ENCODE data around the gene DNTTIP2. TPM values are rescaled to one million over a fixed set of nuclear protein-coding genes. Genes with fewer than 3 reads are reported as not detected.

Gene DNTTIP2
- polyA plus RNA-seq, 2 of the 4 experiments (the other 2 are of a cell fraction), result 41.5 to 42.0 TPM

GRCh38 chr1:93904228-93904627 is 25.2 kb upstream of the DNTTIP2 start:
- ChIA-PET POLR2A (no interaction called here), CTCF (no interaction called here)
- Histone ChIP-seq H3K4me2 (peak overlapping the region; percentile 91), H3K9me3 (no peaks in the 10 kb centered on the region), H3K4me1 (peaks cover 48% of the 10 kb centered on the region), H3K27ac (0 out of 6 replicates have a peak overlapping the region, but pooled peaks of 1 of the 2 experiments have one; percentile 5), H3K4me3 (peak overlapping the region; percentile 92)
- TF ChIP-seq ZSCAN20 (CRISPR knock-in tag; IDR thresholded peaks at IDR 0.05) (no peak), MAFK (IDR thresholded peaks at IDR 0.05; ENCODE audit: partially characterized antibody) (peak; percentile 51)
- 17% methylated on average over 2 of the region's 2 CpGs for WGBS (ENCODE audit: missing lambda C conversion rate)
- no peak for ATAC-seq
- no peak for DNase-seq (ENCODE audit: low read depth in 1 of 2, low spot score in 1 of 2)
- FAIRE-seq, result no peak

DNA sequence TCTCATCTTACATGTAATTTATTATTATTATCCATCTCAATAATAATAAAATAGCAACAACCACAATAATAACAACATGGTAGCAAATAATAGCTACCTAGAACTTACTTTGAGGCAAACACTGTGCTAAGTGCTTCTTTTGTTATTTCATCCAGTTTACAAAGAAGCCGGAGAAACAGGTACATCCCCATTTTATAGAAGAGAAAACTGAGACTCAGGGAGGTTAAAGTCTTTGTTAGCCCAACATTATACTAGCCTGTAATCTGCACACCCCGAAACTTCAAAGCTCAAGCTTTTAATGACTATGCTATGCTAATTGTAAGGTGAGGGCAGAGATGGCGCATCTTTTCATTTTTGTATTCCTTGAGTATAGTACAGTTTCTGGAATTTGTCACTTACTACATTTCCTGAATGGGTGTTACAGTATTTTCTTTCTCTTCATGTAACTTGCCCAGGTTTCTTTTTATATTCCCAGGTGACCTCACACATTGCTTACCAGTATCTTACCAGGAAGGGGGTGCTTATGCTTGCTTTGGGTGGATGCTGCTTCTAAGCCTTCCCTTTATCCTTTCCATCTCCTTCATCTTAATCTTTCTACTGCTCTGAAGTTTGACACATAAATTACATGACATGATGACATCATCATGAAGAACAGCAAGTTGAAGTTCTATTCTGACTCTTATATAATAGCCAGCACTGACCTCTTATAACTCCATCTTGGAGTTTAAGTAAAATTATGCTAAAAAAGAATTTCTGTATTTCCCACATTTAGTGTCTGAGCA is 21.9 kb upstream of the DNTTIP2 start:
- H3K4me3 ChIP-seq, result no peak overlapping the region
- H3K4me1 ChIP-seq, result peaks cover 54% of the 10 kb centered on the region
- no peak for TF ChIP-seq CBX2 (IDR thresholded peaks at IDR 0.05; ENCODE audit: borderline replicate concordance, low read depth)
- TF ChIP-seq RCOR1 (IDR thresholded peaks at IDR 0.05; ENCODE audit: low read depth, low read length), result no peak
- TF ChIP-seq HOXA7 (CRISPR knock-in tag; IDR thresholded peaks at IDR 0.05), result peak; percentile 78; the same call in 1 of the 2 replicates
- TF ChIP-seq MAFK (IDR thresholded peaks at IDR 0.05; ENCODE audit: partially characterized antibody), result no peak
- TF ChIP-seq TP53 (CRISPR knock-in tag; IDR thresholded peaks at IDR 0.05), result peak; percentile 65; the same call in 1 of the 2 replicates
- peak; percentile 2; the same call in 1 of the 2 replicates for TF ChIP-seq FOSB (CRISPR knock-in tag; IDR thresholded peaks at IDR 0.05)
- CTCF ChIA-PET, result no interaction called here
- FAIRE-seq (no peak), DNase-seq (ENCODE audit: low read depth in 1 of 2, low spot score in 1 of 2) (no peak), ATAC-seq (no peak)
- H3K4me2 ChIP-seq, result no peak overlapping the region
- H3K27ac ChIP-seq, result no peak overlapping the region
- POLR2A ChIA-PET, result no interaction called here
- WGBS (ENCODE audit: missing lambda C conversion rate), result 87% methylated on average over 3 of the region's 3 CpGs
- no peaks in the 10 kb centered on the region for H3K9me3 ChIP-seq

DNA sequence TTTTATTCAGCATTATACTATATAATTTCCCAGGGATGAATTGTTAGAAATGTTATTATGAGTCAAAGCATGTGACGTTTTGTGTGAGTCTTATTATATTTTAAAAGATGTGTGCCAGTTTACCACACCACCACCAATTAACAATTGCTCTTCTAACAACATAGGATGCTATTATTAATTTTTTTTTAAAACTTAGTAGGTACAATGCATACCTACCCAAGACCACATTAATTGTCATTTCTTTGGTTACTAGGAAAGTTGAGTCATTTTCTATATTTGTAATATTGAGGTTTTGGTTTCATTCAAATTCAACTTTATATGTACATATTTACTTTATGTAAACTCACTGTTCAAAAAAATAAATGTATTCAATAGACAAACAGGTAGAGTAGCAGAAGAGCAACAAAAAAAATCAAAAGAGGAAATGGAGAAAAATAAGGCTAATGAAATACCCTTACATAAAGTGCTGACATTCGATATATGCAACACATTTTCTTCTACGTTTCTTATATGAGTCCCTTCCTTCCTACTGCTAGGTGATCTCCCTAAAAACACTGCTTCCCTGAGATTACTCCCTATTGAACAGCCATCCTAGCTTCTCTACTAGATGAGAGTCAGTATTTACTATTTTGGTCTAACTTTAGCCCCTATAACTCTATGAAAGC is 20.7 kb upstream of the DNTTIP2 start:
- TF ChIP-seq MAFK (IDR thresholded peaks at IDR 0.05; ENCODE audit: partially characterized antibody) (peak; percentile 56), TFCP2L1 (CRISPR knock-in tag; IDR thresholded peaks at IDR 0.05) (0 out of 2 replicates have a peak, but pooled peaks have one; percentile 35), RAD21 (conservative IDR thresholded peaks at IDR 0.05 in 1 of 2, IDR thresholded peaks at IDR 0.05 in 1 of 2) (no peak)
- ATAC-seq (no peak), DNase-seq (ENCODE audit: low read depth in 1 of 2, low spot score in 1 of 2) (no peak), FAIRE-seq (no peak)
- ChIA-PET CTCF (no interaction called here), POLR2A (no interaction called here)
- H3K4me3 ChIP-seq, result no peak overlapping the region
- peaks cover 47% of the 10 kb centered on the region for H3K4me1 ChIP-seq
- no peak overlapping the region for H3K4me2 ChIP-seq
- no peaks in the 10 kb centered on the region for H3K9me3 ChIP-seq
- no peak overlapping the region for H3K27ac ChIP-seq
- 74% methylated on average over 3 of the region's 3 CpGs for WGBS (ENCODE audit: missing lambda C conversion rate)

DNA sequence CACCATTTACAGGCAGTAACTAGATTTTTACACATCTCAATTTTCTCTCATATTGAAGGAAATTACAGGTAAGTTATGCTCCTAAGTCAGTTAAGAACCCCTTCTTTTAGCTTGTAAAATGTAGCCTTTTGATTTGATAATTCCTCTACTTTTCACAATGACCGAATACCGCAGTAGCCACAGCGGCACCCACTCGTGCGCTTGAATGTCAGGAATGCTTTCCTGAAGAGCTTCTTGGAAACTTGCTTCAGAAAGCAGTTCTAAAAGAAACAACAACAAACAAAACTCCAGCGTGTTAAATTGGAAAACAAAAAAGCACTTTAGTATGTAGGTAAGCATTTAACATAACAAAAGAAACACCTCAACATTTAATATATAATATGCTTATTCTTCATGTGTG is 9.9 kb upstream of the DNTTIP2 start:
- H3K4me1 ChIP-seq, result peaks cover 44% of the 10 kb centered on the region; the same call in 2 of the 3 replicates
- no peak for DNase-seq (ENCODE audit: low read depth in 1 of 2, low spot score in 1 of 2)
- FAIRE-seq, result no peak
- TF ChIP-seq FOSL2 (IDR thresholded peaks at IDR 0.05), result no peak
- TF ChIP-seq FOSL2 (CRISPR knock-in tag; IDR thresholded peaks at IDR 0.05), result no peak
- TF ChIP-seq, protein P1, sequence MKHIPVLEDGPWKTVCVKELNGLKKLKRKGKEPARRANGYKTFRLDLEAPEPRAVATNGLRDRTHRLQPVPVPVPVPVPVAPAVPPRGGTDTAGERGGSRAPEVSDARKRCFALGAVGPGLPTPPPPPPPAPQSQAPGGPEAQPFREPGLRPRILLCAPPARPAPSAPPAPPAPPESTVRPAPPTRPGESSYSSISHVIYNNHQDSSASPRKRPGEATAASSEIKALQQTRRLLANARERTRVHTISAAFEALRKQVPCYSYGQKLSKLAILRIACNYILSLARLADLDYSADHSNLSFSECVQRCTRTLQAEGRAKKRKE (CRISPR knock-in tag; IDR thresholded peaks at IDR 0.05; ENCODE audit: low read depth), result no peak
- TF ChIP-seq HOXB13 (CRISPR knock-in tag; IDR thresholded peaks at IDR 0.05; ENCODE audit: low read depth), result no peak
- no peak for ATAC-seq
- no peak overlapping the region for H3K4me2 ChIP-seq
- no peak overlapping the region for H3K4me3 ChIP-seq
- WGBS (ENCODE audit: missing lambda C conversion rate), result 92% methylated on average over 6 of the region's 6 CpGs
- H3K27ac ChIP-seq, result no peak overlapping the region
- CTCF ChIA-PET, result interaction anchor here (1.8 kb wide), 1 partner anchor 20 kb away, joined by 11 read pairs; the partner anchor contains the start of gene GCLM
- POLR2A ChIA-PET, result no interaction called here
- H3K9me3 ChIP-seq, result no peaks in the 10 kb centered on the region

DNA sequence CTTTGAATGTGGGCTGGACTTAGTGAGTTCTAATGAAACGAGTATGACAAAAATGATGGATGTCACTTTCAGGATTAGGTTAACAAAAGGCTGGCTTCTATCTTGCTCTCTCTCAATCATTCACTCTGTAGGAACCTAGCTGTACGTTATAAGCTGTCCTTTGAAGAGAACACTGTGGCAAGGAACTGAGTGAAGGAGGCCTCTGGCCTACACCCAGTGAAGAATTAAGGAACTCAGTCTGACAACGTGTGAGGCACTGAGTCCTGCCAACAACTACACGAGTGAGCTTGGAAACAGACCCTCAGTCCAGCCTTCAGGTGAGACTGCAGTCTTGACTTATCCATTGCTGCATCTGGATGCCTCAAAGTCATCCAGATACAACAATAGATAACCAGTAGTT is 3.3 kb upstream of the DNTTIP2 start:
- FAIRE-seq (no peak), DNase-seq (ENCODE audit: low read depth in 1 of 2, low spot score in 1 of 2) (no peak), ATAC-seq (peak in 1 of 2 experiments; percentile 2; a peak in 1 of 6 replicates)
- Histone ChIP-seq H3K27ac (no peak overlapping the region), H3K4me2 (no peak overlapping the region), H3K4me1 (peaks cover 37% of the 10 kb centered on the region), H3K9me3 (no peaks in the 10 kb centered on the region), H3K4me3 (no peak overlapping the region)
- TF ChIP-seq RAD21 (conservative IDR thresholded peaks at IDR 0.05 in 1 of 2, IDR thresholded peaks at IDR 0.05 in 1 of 2), result no peak
- TF ChIP-seq HOXA7 (CRISPR knock-in tag; IDR thresholded peaks at IDR 0.05), result 0 out of 2 replicates have a peak, but pooled peaks have one; percentile 48
- TF ChIP-seq POLR2AphosphoS2 (conservative IDR thresholded peaks at IDR 0.05; ENCODE audit: low read length), result 0 out of 2 replicates have a peak, but pooled peaks have one; percentile 74
- CTCF ChIA-PET, result no interaction called here
- POLR2A ChIA-PET, result no interaction called here
- 76% methylated on average over 4 of the region's 4 CpGs for WGBS (ENCODE audit: missing lambda C conversion rate)

Data from A549 (cell line).